ENCODE measurements around the gene PLXND1.

The PLXND1 gene

DNA sequence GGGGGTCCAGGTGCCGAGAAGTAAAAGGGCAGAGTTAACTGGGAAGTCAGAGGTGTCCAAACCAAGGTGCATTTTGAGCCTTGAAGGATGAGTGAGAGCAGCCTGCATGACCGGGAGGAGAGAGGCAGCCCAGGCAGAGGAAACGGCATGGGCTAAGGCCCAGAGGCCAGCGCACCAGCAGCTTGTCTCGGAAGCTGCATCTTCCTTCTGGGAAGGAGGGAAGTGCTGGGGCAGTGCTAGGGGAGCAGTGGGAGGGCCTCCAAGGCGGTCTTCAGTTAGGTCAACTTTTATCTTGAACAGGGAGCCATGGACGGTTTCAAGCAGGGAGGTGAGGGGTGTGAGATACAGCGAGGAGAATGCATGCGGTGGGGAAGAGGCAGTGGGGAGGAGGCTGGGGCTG is 62.5 kb downstream of the PLXND1 start:
- no peak for DNase-seq

- no peak for DNase-seq
These were observed 63.2 kb downstream of the PLXND1 start, which contains the start of gene H1-8 for GRCh38 chr3:129543156-129543790. Gene H1-8, plus strand, starts transcription at chr3:129543175. Its CDS starts 44 bp downstream, at chr3:129543219.

DNA sequence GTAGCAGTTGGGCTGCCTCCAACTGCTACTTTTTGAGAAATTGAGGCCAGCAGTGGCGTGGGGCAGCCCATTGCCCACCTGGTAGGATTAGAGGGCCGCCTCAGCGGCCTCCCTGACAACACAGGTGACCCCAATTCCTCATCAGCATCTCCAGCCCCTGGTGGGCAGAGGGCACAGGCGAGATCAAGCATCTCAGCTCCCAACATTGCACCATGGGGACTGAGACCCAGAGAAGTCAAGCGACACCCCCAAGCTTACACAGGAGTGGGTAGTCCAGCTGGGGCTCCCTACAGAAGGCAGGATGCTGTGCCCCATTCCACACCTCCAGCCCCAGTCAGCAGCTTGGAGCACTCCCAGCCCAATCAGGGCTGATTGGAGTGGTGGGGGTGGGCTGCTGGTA is 63.7 kb downstream of the PLXND1 start:
- no peak for DNase-seq

DNA sequence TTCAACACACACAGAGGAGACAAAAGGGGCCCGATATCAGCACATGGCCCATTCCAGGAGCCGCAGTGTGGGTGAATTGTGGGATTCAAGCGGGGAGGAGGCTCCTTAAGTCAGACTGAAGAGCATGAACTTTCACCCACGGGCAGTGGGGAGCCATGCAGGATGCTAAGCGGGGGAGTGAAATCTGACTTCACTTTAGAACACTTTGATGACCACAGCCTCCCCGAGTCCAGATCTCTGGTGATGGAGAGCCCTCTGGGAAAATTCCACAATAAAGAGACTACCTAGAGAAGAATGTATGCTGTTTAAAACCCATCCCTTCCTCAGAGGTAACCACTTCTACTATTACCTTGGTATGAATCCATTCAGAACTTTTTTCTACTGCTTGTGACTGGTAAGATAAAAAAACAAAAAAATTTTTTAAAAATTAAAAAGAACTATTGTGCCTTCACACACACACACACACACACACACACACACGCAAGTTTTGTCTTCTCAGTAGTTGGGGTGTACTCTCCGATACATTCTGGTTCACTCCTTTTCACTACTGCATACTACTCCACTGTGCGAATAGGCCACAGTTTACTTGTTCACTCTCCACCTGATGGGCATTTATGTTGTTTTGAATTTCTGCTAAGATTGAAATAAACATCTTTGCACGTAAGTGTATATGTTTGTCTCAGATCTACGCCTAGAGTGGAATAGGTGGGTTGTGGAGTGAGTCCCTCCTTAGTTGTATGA is 65.5 kb downstream of the PLXND1 start:
- no peak for DNase-seq

GRCh38 chr3:129539206-129539605 is 67.3 kb downstream of the PLXND1 start:
- no peak for DNase-seq

- DNase-seq, result no peak
These were observed 69.7 kb downstream of the PLXND1 start for GRCh38 chr3:129536804-129537203.

DNA sequence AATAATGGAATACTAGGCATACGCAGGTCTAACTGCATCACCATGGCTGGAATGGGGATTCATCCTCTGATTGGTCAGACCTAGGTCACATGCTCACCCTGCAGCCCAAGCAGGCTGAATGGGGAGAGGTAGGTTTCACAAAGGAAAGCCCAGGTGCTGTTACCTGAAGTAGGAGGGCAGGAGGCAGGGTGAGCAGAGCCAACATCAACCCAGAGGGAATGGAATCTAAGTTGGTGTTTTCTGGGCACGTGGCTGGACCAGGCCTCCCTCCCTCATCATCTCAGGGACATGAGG is 70.2 kb downstream of the PLXND1 start:
- no peak for DNase-seq

- no peak for DNase-seq
These were observed 71.4 kb downstream of the PLXND1 start for GRCh38 chr3:129535075-129535474.

DNA sequence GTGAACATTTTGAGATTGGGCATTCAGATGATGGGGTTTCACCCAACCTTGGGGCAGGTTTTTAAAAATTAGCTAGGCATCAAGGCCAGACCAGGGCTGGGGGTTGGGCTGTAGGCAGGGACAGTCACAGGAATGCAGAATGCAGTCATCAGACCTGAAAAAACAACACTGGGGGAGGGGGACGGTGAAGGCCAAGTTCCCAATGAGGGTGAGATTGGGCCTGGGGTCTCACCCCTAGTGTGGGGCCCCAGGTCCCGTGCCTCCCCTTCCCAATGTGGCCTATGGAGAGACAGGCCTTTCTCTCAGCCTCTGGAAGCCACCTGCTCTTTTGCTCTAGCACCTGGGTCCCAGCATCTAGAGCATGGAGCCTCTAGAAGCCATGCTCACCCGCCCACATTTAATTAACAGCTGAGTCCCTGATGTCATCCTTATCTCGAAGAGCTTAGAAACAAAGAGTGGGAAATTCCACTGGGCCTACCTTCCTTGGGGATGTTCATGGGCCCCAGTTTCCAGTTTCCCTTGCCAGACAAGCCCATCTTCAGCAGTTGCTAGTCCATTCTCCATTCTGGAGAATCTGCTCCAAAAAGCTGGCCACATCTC is 71.9 kb downstream of the PLXND1 start:
- no peak for DNase-seq

- DNase-seq, result no peak
These were observed 73.1 kb downstream of the PLXND1 start for GRCh38 chr3:129533406-129533805.

- DNase-seq, result no peak
These were observed 74.2 kb downstream of the PLXND1 start for GRCh38 chr3:129532261-129532660.

GRCh38 chr3:129531699-129532098 is 74.8 kb downstream of the PLXND1 start:
- DNase-seq, result no peak

DNA sequence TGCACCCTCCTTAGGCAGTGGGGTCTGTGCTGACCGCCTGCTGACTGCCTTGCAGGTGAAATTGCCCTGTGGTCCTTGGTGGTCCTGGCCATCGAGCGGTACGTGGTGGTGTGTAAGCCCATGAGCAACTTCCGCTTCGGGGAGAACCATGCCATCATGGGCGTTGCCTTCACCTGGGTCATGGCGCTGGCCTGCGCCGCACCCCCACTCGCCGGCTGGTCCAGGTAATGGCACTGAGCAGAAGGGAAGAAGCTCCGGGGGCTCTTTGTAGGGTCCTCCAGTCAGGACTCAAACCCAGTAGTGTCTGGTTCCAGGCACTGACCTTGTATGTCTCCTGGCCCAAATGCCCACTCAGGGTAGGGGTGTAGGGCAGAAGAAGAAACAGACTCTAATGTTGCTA is 75.7 kb downstream of the PLXND1 start:
- no peak for DNase-seq

DNA sequence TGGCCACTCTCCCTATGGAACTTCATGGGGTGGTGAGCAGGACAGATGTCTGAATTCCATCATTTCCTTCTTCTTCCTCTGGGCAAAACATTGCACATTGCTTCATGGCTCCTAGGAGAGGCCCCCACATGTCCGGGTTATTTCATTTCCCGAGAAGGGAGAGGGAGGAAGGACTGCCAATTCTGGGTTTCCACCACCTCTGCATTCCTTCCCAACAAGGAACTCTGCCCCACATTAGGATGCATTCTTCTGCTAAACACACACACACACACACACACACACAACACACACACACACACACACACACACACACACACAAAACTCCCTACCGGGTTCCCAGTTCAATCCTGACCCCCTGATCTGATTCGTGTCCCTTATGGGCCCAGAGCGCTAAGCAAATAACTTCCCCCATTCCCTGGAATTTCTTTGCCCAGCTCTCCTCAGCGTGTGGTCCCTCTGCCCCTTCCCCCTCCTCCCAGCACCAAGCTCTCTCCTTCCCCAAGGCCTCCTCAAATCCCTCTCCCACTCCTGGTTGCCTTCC is 76.2 kb downstream of the PLXND1 start:
- peak; percentile 43 for DNase-seq

DNA sequence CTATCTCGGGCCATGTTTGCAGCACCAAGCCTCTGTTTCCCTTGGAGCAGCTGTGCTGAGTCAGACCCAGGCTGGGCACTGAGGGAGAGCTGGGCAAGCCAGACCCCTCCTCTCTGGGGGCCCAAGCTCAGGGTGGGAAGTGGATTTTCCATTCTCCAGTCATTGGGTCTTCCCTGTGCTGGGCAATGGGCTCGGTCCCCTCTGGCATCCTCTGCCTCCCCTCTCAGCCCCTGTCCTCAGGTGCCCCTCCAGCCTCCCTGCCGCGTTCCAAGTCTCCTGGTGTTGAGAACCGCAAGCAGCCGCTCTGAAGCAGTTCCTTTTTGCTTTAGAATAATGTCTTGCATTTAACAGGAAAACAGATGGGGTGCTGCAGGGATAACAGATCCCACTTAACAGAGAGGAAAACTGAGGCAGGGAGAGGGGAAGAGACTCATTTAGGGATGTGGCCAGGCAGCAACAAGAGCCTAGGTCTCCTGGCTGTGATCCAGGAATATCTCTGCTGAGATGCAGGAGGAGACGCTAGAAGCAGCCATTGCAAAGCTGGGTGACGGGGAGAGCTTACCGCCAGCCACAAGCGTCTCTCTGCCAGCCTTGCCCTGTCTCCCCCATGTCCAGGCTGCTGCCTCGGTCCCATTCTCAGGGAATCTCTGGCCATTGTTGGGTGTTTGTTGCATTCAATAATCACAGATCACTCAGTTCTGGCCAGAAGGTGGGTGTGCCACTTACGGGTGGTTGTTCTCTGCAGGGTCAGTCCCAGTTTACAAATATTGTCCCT is 76.9 kb downstream of the PLXND1 start:
- DNase-seq, result no peak

- DNase-seq, result no peak
These were observed 77.8 kb downstream of the PLXND1 start, which contains the start of gene RHO for GRCh38 chr3:129528589-129529100. Gene RHO, plus strand, starts transcription at chr3:129528639. Its CDS starts 95 bp downstream, at chr3:129528734.

DNA sequence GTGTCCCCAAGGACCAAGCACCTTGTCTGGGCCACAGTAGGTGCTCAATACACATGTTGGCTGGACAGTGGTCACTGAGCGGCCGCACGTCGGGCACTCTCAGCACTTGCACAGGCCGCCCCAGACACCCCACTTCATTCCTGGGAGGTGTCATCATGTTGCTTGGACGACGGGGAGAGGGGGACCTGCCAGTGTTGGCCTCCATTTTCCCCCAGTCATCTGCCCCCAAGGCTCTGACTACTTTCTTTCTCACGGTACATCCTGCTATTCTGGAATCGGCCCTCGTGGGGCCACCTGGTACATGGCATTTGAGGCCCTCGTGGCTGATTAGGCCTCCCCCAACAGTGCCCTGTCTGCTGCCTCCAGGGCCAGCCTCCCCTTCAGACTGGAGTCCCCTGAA is 79.2 kb downstream of the PLXND1 start:
- no peak for DNase-seq

DNA sequence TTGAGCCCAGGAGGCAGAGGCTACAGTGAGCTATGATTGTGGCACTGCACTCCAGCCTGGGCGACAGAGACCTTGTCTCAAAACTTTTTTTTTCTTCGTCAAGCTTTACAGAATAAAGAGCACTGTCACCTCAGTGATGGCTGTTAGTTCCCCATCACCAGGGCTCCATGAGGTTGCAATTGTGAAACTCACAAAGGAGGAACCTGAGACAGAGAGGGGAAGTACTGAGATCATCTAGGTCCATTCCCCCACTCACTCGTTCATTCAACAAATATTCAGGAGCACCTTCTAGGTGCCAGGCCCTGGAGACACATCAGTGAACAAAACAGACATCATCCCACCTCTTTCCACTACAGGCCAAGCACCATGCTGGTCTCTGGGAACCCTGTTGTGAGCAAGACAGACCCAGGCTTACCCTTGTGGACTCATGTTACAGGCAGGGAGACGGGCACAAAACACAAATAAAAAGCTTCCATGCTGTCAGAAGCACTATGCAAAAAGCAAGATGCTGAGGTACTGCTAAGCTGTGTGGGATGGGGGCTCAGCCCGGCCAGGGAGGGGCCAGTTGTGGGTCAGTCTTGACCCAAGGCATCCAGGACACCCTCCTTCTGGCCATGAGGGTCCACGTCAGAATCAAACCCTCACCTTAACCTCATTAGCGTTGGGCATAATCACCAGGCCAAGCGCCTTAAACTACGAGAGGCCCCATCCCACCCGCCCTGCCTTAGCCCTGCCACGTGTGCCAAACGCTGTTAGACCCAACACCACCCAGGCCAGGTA is 80.2 kb downstream of the PLXND1 start:
- no peak for DNase-seq

GRCh38 chr3:129525341-129525968 is 81.0 kb downstream of the PLXND1 start:
- no peak for DNase-seq

DNA sequence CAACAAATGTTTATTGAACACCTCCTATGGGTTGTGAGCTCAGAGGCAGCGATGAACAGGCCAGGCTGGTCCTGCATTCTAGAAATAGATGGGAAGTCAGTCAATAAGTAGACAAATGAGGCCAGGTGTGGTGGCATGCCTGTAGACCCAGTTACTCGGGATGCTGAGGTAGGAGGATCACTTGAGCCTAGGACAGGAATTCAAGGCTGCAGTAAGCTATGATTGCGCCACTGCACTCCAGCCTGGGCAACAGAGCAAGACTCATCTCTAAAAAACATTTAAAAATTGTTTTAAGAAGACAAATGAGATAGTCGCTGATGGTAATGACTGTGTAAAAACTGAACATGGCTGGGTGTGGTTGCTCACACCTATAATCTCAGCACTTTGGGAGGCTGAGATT is 82.4 kb downstream of the PLXND1 start:
- no peak for DNase-seq

DNA sequence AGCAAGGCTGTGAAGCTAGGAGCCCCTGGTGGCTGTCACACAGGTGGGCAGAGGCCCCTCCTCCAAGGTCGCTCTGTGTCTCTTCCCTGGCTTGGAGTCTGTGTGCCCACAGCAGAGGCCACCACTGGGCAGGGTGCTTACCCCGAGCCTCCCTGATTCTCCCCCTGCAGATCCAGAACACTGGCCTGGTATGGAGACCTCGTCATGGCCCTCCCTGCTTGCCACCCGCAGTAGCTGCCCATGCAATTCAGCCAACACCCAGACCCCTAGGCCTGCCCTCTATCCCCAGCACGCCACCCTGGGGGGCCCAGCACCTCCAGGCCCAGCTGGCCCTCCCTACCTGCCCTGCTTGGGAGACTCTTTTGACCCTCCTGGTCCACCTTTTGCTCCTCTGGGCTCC is 83.5 kb downstream of the PLXND1 start:
- no peak for DNase-seq

DNA sequence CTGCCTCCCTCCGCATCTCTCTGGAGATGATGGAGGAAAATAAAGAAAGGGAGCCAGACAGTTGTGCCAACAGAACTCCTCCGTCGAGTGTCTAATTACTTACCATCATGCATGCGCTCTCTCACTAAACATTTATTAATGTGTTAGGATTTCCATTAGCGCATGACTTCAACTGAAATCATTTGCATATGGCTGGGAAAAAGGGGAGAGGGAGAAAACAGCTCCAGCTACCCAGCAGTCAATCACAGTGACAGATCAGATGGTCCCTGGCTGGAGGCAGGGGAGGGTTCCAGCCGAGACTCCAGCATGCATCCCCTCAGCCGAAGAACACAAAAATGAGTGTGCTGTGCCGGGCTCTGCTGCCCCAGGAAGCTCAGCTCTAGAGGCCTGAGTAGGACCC is 84.9 kb downstream of the PLXND1 start:
- no peak for DNase-seq

Data from kidney glomerular epithelial cell (primary cell).